Measurements from ENCODE around the gene ZDHHC13.

DNA sequence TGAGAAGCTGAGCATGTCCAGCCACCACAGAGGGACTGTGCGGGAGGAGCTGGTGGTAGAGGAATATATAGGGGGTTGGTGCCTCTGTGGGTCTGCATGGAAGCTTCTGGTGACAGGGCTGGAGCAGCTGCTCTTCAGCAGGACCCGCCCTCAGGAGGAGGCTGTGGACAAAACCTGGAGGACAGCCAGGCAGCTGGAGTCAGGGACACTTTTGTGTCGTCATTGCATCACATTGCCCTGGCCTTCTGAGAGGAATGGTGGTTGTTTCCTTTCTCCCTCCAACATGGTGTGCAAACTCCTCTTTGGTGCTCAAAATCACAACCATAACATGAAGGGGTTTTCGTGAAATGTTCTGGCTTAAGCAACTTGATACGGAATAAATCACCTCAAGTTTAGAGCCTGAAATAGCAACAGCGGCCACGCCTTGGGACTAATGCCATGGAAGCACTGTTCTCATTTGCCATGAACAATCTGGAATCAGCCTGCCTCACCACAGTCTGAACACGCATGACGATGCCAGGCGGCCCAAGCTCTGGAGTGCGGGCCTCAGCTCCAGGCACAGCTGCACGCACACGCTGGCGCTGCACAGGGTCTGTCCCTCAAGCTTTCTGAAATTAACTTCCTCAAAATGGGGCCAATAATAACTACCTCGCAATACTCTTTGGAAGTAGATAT is 102.0 kb downstream of the ZDHHC13 start:
- no peak for TF ChIP-seq CTCF (IDR thresholded peaks at IDR 0.05)
- no peak for TF ChIP-seq CREB1 (CRISPR knock-in tag; IDR thresholded peaks at IDR 0.05)
- TF ChIP-seq PREB (CRISPR knock-in tag; IDR thresholded peaks at IDR 0.05; ENCODE audit: borderline replicate concordance): no peak
- no peak for TF ChIP-seq SP1 (CRISPR knock-in tag; conservative IDR thresholded peaks at IDR 0.05)
- TF ChIP-seq, protein P1, sequence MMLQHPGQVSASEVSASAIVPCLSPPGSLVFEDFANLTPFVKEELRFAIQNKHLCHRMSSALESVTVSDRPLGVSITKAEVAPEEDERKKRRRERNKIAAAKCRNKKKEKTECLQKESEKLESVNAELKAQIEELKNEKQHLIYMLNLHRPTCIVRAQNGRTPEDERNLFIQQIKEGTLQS (CRISPR knock-in tag; conservative IDR thresholded peaks at IDR 0.05): no peak
- TF ChIP-seq NR2C2 (CRISPR knock-in tag; IDR thresholded peaks at IDR 0.05): no peak
- no peak for TF ChIP-seq ZNF512 (CRISPR knock-in tag; IDR thresholded peaks at IDR 0.05; ENCODE audit: borderline replicate concordance)
- no peak for TF ChIP-seq EMX1 (CRISPR knock-in tag; IDR thresholded peaks at IDR 0.05)
- TF ChIP-seq, protein P2, sequence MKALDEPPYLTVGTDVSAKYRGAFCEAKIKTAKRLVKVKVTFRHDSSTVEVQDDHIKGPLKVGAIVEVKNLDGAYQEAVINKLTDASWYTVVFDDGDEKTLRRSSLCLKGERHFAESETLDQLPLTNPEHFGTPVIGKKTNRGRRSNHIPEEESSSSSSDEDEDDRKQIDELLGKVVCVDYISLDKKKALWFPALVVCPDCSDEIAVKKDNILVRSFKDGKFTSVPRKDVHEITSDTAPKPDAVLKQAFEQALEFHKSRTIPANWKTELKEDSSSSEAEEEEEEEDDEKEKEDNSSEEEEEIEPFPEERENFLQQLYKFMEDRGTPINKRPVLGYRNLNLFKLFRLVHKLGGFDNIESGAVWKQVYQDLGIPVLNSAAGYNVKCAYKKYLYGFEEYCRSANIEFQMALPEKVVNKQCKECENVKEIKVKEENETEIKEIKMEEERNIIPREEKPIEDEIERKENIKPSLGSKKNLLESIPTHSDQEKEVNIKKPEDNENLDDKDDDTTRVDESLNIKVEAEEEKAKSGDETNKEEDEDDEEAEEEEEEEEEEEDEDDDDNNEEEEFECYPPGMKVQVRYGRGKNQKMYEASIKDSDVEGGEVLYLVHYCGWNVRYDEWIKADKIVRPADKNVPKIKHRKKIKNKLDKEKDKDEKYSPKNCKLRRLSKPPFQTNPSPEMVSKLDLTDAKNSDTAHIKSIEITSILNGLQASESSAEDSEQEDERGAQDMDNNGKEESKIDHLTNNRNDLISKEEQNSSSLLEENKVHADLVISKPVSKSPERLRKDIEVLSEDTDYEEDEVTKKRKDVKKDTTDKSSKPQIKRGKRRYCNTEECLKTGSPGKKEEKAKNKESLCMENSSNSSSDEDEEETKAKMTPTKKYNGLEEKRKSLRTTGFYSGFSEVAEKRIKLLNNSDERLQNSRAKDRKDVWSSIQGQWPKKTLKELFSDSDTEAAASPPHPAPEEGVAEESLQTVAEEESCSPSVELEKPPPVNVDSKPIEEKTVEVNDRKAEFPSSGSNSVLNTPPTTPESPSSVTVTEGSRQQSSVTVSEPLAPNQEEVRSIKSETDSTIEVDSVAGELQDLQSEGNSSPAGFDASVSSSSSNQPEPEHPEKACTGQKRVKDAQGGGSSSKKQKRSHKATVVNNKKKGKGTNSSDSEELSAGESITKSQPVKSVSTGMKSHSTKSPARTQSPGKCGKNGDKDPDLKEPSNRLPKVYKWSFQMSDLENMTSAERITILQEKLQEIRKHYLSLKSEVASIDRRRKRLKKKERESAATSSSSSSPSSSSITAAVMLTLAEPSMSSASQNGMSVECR (CRISPR knock-in tag; IDR thresholded peaks at IDR 0.05; ENCODE audit: borderline replicate concordance): no peak

All from WTC11 (cell line).